HL-60 (cell line): ENCODE measurements around the gene ZFAND5.

Experiments used
- CTCF ChIP-seq: IDR thresholded peaks from one replicate; pipeline ENCODE4 v1.5.1; 2011; ENCODE audit warnings: low read length, control low read depth, inconsistent platforms; ENCODE audit not compliant: insufficient read depth
- TF ChIP-seq, protein P1 (sequence below): IDR thresholded peaks from 2 replicates; pipeline ENCODE4 v1.6.1; 2012; ENCODE audit warnings: low read depth; ENCODE audit not compliant: insufficient replicate concordance

- TF ChIP-seq CTCF = no peak
- TF ChIP-seq, protein P1, sequence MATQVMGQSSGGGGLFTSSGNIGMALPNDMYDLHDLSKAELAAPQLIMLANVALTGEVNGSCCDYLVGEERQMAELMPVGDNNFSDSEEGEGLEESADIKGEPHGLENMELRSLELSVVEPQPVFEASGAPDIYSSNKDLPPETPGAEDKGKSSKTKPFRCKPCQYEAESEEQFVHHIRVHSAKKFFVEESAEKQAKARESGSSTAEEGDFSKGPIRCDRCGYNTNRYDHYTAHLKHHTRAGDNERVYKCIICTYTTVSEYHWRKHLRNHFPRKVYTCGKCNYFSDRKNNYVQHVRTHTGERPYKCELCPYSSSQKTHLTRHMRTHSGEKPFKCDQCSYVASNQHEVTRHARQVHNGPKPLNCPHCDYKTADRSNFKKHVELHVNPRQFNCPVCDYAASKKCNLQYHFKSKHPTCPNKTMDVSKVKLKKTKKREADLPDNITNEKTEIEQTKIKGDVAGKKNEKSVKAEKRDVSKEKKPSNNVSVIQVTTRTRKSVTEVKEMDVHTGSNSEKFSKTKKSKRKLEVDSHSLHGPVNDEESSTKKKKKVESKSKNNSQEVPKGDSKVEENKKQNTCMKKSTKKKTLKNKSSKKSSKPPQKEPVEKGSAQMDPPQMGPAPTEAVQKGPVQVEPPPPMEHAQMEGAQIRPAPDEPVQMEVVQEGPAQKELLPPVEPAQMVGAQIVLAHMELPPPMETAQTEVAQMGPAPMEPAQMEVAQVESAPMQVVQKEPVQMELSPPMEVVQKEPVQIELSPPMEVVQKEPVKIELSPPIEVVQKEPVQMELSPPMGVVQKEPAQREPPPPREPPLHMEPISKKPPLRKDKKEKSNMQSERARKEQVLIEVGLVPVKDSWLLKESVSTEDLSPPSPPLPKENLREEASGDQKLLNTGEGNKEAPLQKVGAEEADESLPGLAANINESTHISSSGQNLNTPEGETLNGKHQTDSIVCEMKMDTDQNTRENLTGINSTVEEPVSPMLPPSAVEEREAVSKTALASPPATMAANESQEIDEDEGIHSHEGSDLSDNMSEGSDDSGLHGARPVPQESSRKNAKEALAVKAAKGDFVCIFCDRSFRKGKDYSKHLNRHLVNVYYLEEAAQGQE = no peak
Measured at GRCh38 chr9:72346333-72346732, 18.7 kb downstream of the ZFAND5 start.
